ENCODE results near the gene KLF2. TPM values are rescaled to one million over a fixed set of nuclear protein-coding genes. Genes with fewer than 3 reads are reported as not detected.

Gene KLF2
- total and polyA plus RNA-seq, 10 of the 15 experiments (the other 5 are each of a cell fraction or from before 2014, with no cell fraction given) = 0.16 to 13.7 (median 1.0) TPM

Other genes with a start within 250 kb of the KLF2 start
Only the 7 nearest of the 11 such genes appear.
- gene HSH2D, start 181.1 kb upstream of the KLF2 start, total RNA-seq (2014; rRNA removed) = 118 and 121 TPM in 2 replicates
- gene HSH2D, start 181.1 kb upstream of the KLF2 start, total RNA-seq (2014; rRNA removed; fragmentation: Illumina TruSeq; extraction: Trizol) = 88.4 and 92.6 TPM in 2 replicates
- gene HSH2D, start 181.1 kb upstream of the KLF2 start, total RNA-seq (2021) = 81.7 and 87.8 TPM in 2 replicates
- 63.2 and 88.2 TPM in 2 replicates for gene HSH2D, start 181.1 kb upstream of the KLF2 start, polyA plus RNA-seq (2011; rRNA removed)
- gene HSH2D, start 181.1 kb upstream of the KLF2 start, polyA plus RNA-seq (2014; fragmentation: Illumina TruSeq; extraction: Trizol) = 64.8 and 105 TPM in 2 replicates
- 10 to 100 TPM; 22.0 to 27.2 TPM for gene HSH2D, start 181.1 kb upstream of the KLF2 start, polyA plus RNA-seq (2014; fragmentation: Nextera tagmentation; extraction: Ambion mirVana)
- 141 and 145 TPM in 2 replicates for gene HSH2D, start 181.1 kb upstream of the KLF2 start, polyA plus RNA-seq (2014; rRNA removed)
- gene HSH2D, start 181.1 kb upstream of the KLF2 start, polyA plus RNA-seq (2016; fragmentation: Nextera tagmentation; extraction: Ambion mirVana) = 10 to 100 TPM; 82.0 to 90.3 TPM
- gene CIB3, start 151.3 kb upstream of the KLF2 start, total RNA-seq (2014; rRNA removed) = not detected in 2 replicates
- not detected in 2 replicates for gene CIB3, start 151.3 kb upstream of the KLF2 start, total RNA-seq (2014; rRNA removed; fragmentation: Illumina TruSeq; extraction: Trizol)
- not detected in 2 replicates for gene CIB3, start 151.3 kb upstream of the KLF2 start, total RNA-seq (2021)
- not detected in 2 replicates for gene CIB3, start 151.3 kb upstream of the KLF2 start, polyA plus RNA-seq (2011; rRNA removed)
- not detected in 2 replicates for gene CIB3, start 151.3 kb upstream of the KLF2 start, polyA plus RNA-seq (2014; fragmentation: Illumina TruSeq; extraction: Trizol)
- gene CIB3, start 151.3 kb upstream of the KLF2 start, polyA plus RNA-seq (2014; fragmentation: Nextera tagmentation; extraction: Ambion mirVana) = under 1 TPM in 1 of 2 experiments, not detected in 1; 0.35 TPM
- not detected in 2 replicates for gene CIB3, start 151.3 kb upstream of the KLF2 start, polyA plus RNA-seq (2014; rRNA removed)
- gene CIB3, start 151.3 kb upstream of the KLF2 start, polyA plus RNA-seq (2016; fragmentation: Nextera tagmentation; extraction: Ambion mirVana) = not detected
- gene FAM32A, start 139.4 kb upstream of the KLF2 start, total RNA-seq (2014; rRNA removed) = 66.3 and 66.8 TPM in 2 replicates
- gene FAM32A, start 139.4 kb upstream of the KLF2 start, total RNA-seq (2014; rRNA removed; fragmentation: Illumina TruSeq; extraction: Trizol) = 63.7 and 71.4 TPM in 2 replicates
- 43.2 and 46.1 TPM in 2 replicates for gene FAM32A, start 139.4 kb upstream of the KLF2 start, total RNA-seq (2021)
- 104 TPM in 2 replicates for gene FAM32A, start 139.4 kb upstream of the KLF2 start, polyA plus RNA-seq (2011; rRNA removed)
- gene FAM32A, start 139.4 kb upstream of the KLF2 start, polyA plus RNA-seq (2014; fragmentation: Illumina TruSeq; extraction: Trizol) = 52.0 and 72.3 TPM in 2 replicates
- gene FAM32A, start 139.4 kb upstream of the KLF2 start, polyA plus RNA-seq (2014; fragmentation: Nextera tagmentation; extraction: Ambion mirVana) = 10 to 100 TPM; 33.3 to 43.0 TPM
- 74.4 and 75.3 TPM in 2 replicates for gene FAM32A, start 139.4 kb upstream of the KLF2 start, polyA plus RNA-seq (2014; rRNA removed)
- gene FAM32A, start 139.4 kb upstream of the KLF2 start, polyA plus RNA-seq (2016; fragmentation: Nextera tagmentation; extraction: Ambion mirVana) = 100 to 1,000 TPM in 1 of 2 experiments, 10 to 100 TPM in 1; 97.2 to 116 TPM
- gene AP1M1, start 126.9 kb upstream of the KLF2 start, total RNA-seq (2014; rRNA removed) = 60.9 and 74.8 TPM in 2 replicates
- 26.7 and 28.8 TPM in 2 replicates for gene AP1M1, start 126.9 kb upstream of the KLF2 start, total RNA-seq (2014; rRNA removed; fragmentation: Illumina TruSeq; extraction: Trizol)
- gene AP1M1, start 126.9 kb upstream of the KLF2 start, total RNA-seq (2021) = 74.7 and 76.5 TPM in 2 replicates
- gene AP1M1, start 126.9 kb upstream of the KLF2 start, polyA plus RNA-seq (2011; rRNA removed) = 25.4 and 37.8 TPM in 2 replicates
- 33.8 and 36.8 TPM in 2 replicates for gene AP1M1, start 126.9 kb upstream of the KLF2 start, polyA plus RNA-seq (2014; fragmentation: Illumina TruSeq; extraction: Trizol)
- gene AP1M1, start 126.9 kb upstream of the KLF2 start, polyA plus RNA-seq (2014; fragmentation: Nextera tagmentation; extraction: Ambion mirVana) = 1 to 10 TPM; 1.0 to 5.6 TPM
- 51.6 and 64.7 TPM in 2 replicates for gene AP1M1, start 126.9 kb upstream of the KLF2 start, polyA plus RNA-seq (2014; rRNA removed)
- gene AP1M1, start 126.9 kb upstream of the KLF2 start, polyA plus RNA-seq (2016; fragmentation: Nextera tagmentation; extraction: Ambion mirVana) = 100 to 1,000 TPM; 108 to 116 TPM
- gene EPS15L1, start 147.1 kb downstream of the KLF2 start, total RNA-seq (2014; rRNA removed) = 11.3 and 11.4 TPM in 2 replicates
- gene EPS15L1, start 147.1 kb downstream of the KLF2 start, total RNA-seq (2014; rRNA removed; fragmentation: Illumina TruSeq; extraction: Trizol) = 15.9 and 16.7 TPM in 2 replicates
- 43.5 and 50.4 TPM in 2 replicates for gene EPS15L1, start 147.1 kb downstream of the KLF2 start, total RNA-seq (2021)
- gene EPS15L1, start 147.1 kb downstream of the KLF2 start, polyA plus RNA-seq (2011; rRNA removed) = 7.2 and 19.1 TPM in 2 replicates
- 20.4 and 24.1 TPM in 2 replicates for gene EPS15L1, start 147.1 kb downstream of the KLF2 start, polyA plus RNA-seq (2014; fragmentation: Illumina TruSeq; extraction: Trizol)
- 1 to 10 TPM; 5.9 to 7.6 TPM for gene EPS15L1, start 147.1 kb downstream of the KLF2 start, polyA plus RNA-seq (2014; fragmentation: Nextera tagmentation; extraction: Ambion mirVana)
- gene EPS15L1, start 147.1 kb downstream of the KLF2 start, polyA plus RNA-seq (2014; rRNA removed) = 20.4 and 25.3 TPM in 2 replicates
- 10 to 100 TPM; 41.3 to 43.3 TPM for gene EPS15L1, start 147.1 kb downstream of the KLF2 start, polyA plus RNA-seq (2016; fragmentation: Nextera tagmentation; extraction: Ambion mirVana)
- gene CALR3, start 171.3 kb downstream of the KLF2 start, total RNA-seq (2014; rRNA removed) = 0.11 TPM in 2 replicates
- gene CALR3, start 171.3 kb downstream of the KLF2 start, total RNA-seq (2014; rRNA removed; fragmentation: Illumina TruSeq; extraction: Trizol) = 0.18 and 0.45 TPM in 2 replicates
- gene CALR3, start 171.3 kb downstream of the KLF2 start, total RNA-seq (2021) = 0.19 TPM in 1 of 2 replicates, not detected in the other
- gene CALR3, start 171.3 kb downstream of the KLF2 start, polyA plus RNA-seq (2011; rRNA removed) = 0.05 TPM in 1 of 2 replicates, not detected in the other
- 0.35 and 0.43 TPM in 2 replicates for gene CALR3, start 171.3 kb downstream of the KLF2 start, polyA plus RNA-seq (2014; fragmentation: Illumina TruSeq; extraction: Trizol)
- gene CALR3, start 171.3 kb downstream of the KLF2 start, polyA plus RNA-seq (2014; fragmentation: Nextera tagmentation; extraction: Ambion mirVana) = under 1 TPM; 0.10 to 0.13 TPM
- gene CALR3, start 171.3 kb downstream of the KLF2 start, polyA plus RNA-seq (2014; rRNA removed) = 0.12 and 0.14 TPM in 2 replicates
- under 1 TPM in 1 of 2 experiments, not detected in 1; 0.31 TPM for gene CALR3, start 171.3 kb downstream of the KLF2 start, polyA plus RNA-seq (2016; fragmentation: Nextera tagmentation; extraction: Ambion mirVana)
- 2.0 and 2.1 TPM in 2 replicates for gene C19orf44, start 171.6 kb downstream of the KLF2 start, total RNA-seq (2014; rRNA removed)
- 2.7 and 3.3 TPM in 2 replicates for gene C19orf44, start 171.6 kb downstream of the KLF2 start, total RNA-seq (2014; rRNA removed; fragmentation: Illumina TruSeq; extraction: Trizol)
- gene C19orf44, start 171.6 kb downstream of the KLF2 start, total RNA-seq (2021) = 3.1 and 3.8 TPM in 2 replicates
- gene C19orf44, start 171.6 kb downstream of the KLF2 start, polyA plus RNA-seq (2011; rRNA removed) = 2.5 and 3.0 TPM in 2 replicates
- gene C19orf44, start 171.6 kb downstream of the KLF2 start, polyA plus RNA-seq (2014; fragmentation: Illumina TruSeq; extraction: Trizol) = 3.6 and 5.2 TPM in 2 replicates
- under 1 TPM; 0.26 to 0.31 TPM for gene C19orf44, start 171.6 kb downstream of the KLF2 start, polyA plus RNA-seq (2014; fragmentation: Nextera tagmentation; extraction: Ambion mirVana)
- gene C19orf44, start 171.6 kb downstream of the KLF2 start, polyA plus RNA-seq (2014; rRNA removed) = 4.1 and 5.4 TPM in 2 replicates
- gene C19orf44, start 171.6 kb downstream of the KLF2 start, polyA plus RNA-seq (2016; fragmentation: Nextera tagmentation; extraction: Ambion mirVana) = 1 to 10 TPM; 3.9 to 4.0 TPM